Measurements from ENCODE around the gene OPRM1. TPM values are rescaled to one million over a fixed set of nuclear protein-coding genes. Genes with fewer than 3 reads are reported as not detected.
"Not testable (repeated sequence)": the region's sequence is repeated elsewhere in the genome, so short reads cannot be mapped to it uniquely, and the experiment has no call there.

OPRM1 gene
- total RNA-seq, 1 experiment from 2014 or later = not detected

- DNase-seq (ENCODE audit: low read depth) = no peak
These were observed 199.8 kb downstream of the OPRM1 start for GRCh38 chr6:154238831-154239230.

GRCh38 chr6:154239392-154239791 is 200.4 kb downstream of the OPRM1 start:
- no peak for DNase-seq (ENCODE audit: low read depth)

- DNase-seq (ENCODE audit: low read depth) = not testable (repeated sequence)
These were observed 202.0 kb downstream of the OPRM1 start for GRCh38 chr6:154241061-154241460.

GRCh38 chr6:154241581-154241980 is 202.5 kb downstream of the OPRM1 start:
- DNase-seq (ENCODE audit: low read depth) = no peak

- DNase-seq (ENCODE audit: low read depth) = no peak
These were observed 203.7 kb downstream of the OPRM1 start for GRCh38 chr6:154242617-154243357.

- DNase-seq (ENCODE audit: low read depth) = no peak
These were observed 205.0 kb downstream of the OPRM1 start for GRCh38 chr6:154243793-154244750.

- no peak for DNase-seq (ENCODE audit: low read depth)
These were observed 206.5 kb downstream of the OPRM1 start for GRCh38 chr6:154245506-154245905.

- DNase-seq (ENCODE audit: low read depth) = no peak
These were observed 207.7 kb downstream of the OPRM1 start for GRCh38 chr6:154246723-154247118.

GRCh38 chr6:154247119-154247861 is 208.2 kb downstream of the OPRM1 start:
- DNase-seq (ENCODE audit: low read depth) = no peak

- no peak for DNase-seq (ENCODE audit: low read depth)
These were observed 210.7 kb downstream of the OPRM1 start for GRCh38 chr6:154249499-154250298.

GRCh38 chr6:154251116-154251515 is 212.1 kb downstream of the OPRM1 start:
- DNase-seq (ENCODE audit: low read depth) = no peak

GRCh38 chr6:154252678-154253077 is 213.6 kb downstream of the OPRM1 start:
- DNase-seq (ENCODE audit: low read depth) = no peak

- DNase-seq (ENCODE audit: low read depth) = no peak
These were observed 218.0 kb downstream of the OPRM1 start for GRCh38 chr6:154257067-154257466.

GRCh38 chr6:154258064-154258757 is 219.2 kb downstream of the OPRM1 start:
- no peak for DNase-seq (ENCODE audit: low read depth)

GRCh38 chr6:154261688-154262397 is 222.8 kb downstream of the OPRM1 start:
- DNase-seq (ENCODE audit: low read depth) = no peak

GRCh38 chr6:154266560-154267099 is 227.6 kb downstream of the OPRM1 start:
- DNase-seq (ENCODE audit: low read depth) = no peak

GRCh38 chr6:154267508-154268106 is 228.6 kb downstream of the OPRM1 start:
- DNase-seq (ENCODE audit: low read depth) = no peak

- DNase-seq (ENCODE audit: low read depth) = no peak
These were observed 229.4 kb downstream of the OPRM1 start for GRCh38 chr6:154268486-154268885.

GRCh38 chr6:154274168-154274567 is 235.1 kb downstream of the OPRM1 start:
- DNase-seq (ENCODE audit: low read depth) = no peak
